Mesenchymal stem cell (in vitro differentiated cells and primary cell): ENCODE results near the gene AKR1C8.
"Not testable (repeated sequence)": the region's sequence is repeated elsewhere in the genome, so short reads cannot be mapped to it uniquely, and the experiment has no call there.

ENCODE experiments used
- DNase-seq: peaks from one replicate; pipeline ENCODE4 v3.0.0-alpha.2; 2013
- H2AFZ ChIP-seq: one replicate; pipeline ENCODE4 v1.6.1; 2013; ENCODE audit warnings: low read depth, mild to moderate bottlenecking, control low read depth, inconsistent platforms, low read length, moderate library complexity
- H2AK5ac ChIP-seq: 2 replicates; pipeline ENCODE4 v1.6.1; 2013; ENCODE audit warnings: low read length, moderate library complexity, mild to moderate bottlenecking, inconsistent platforms; ENCODE audit not compliant: severe bottlenecking
- H2BK120ac ChIP-seq: one replicate; pipeline ENCODE4 v1.6.1; 2013; ENCODE audit warnings: low read depth, mild to moderate bottlenecking, inconsistent platforms, low read length, moderate library complexity
- H2BK12ac ChIP-seq, 2 experiments: one replicate each; pipeline ENCODE4 v1.6.1; 2013; ENCODE audit warnings: inconsistent platforms in 2 of 2, low read length in 2 of 2, mild to moderate bottlenecking in 2 of 2, moderate library complexity in 2 of 2, control low read depth in 1 of 2
- H2BK15ac ChIP-seq: one replicate; pipeline ENCODE4 v1.6.1; 2013; ENCODE audit warnings: mild to moderate bottlenecking, low read depth, inconsistent platforms; ENCODE audit not compliant: poor library complexity, severe bottlenecking
- H2BK5ac ChIP-seq: 2 replicates; pipeline ENCODE4 v1.6.1; 2013; ENCODE audit warnings: low read depth, mild to moderate bottlenecking, low read length, control low read depth, inconsistent platforms; ENCODE audit not compliant: poor library complexity, severe bottlenecking
- H3K14ac ChIP-seq, 2 experiments: one replicate each; pipeline ENCODE4 v1.6.1; 2013; ENCODE audit warnings: inconsistent platforms in 2 of 2, low read length in 2 of 2, control low read depth in 1 of 2, mild to moderate bottlenecking in 1 of 2, moderate library complexity in 1 of 2
- H3K18ac ChIP-seq, 2 experiments: one replicate each; pipeline ENCODE4 v1.6.1; 2013; ENCODE audit warnings: inconsistent platforms in 2 of 2, low read length in 2 of 2, control low read depth in 1 of 2, low read depth in 1 of 2, mild to moderate bottlenecking in 1 of 2
- H3K23ac ChIP-seq, 2 experiments: one replicate each; pipeline ENCODE4 v1.6.1; 2013; ENCODE audit warnings: inconsistent platforms in 2 of 2, low read length in 2 of 2, mild to moderate bottlenecking in 2 of 2, moderate library complexity in 2 of 2, control low read depth in 1 of 2
- H3K27ac ChIP-seq: 2 replicates; pipeline ENCODE4 v1.5.1; 2013; ENCODE audit warnings: mild to moderate bottlenecking, moderate library complexity, low read length, control low read depth, inconsistent platforms; ENCODE audit not compliant: poor library complexity, severe bottlenecking
- H3K27me3 ChIP-seq, 2 experiments: 2 replicates each; pipeline versions ENCODE4 v1.6.1 to v1.7.0; 2013; ENCODE audit warnings: low read length in 2 of 2, mild to moderate bottlenecking in 2 of 2, moderate library complexity in 2 of 2, control low read depth in 1 of 2, inconsistent platforms in 1 of 2; ENCODE audit not compliant: control insufficient read depth in 1 of 2, insufficient read depth in 1 of 2
- H3K36me3 ChIP-seq, 2 experiments: 2 replicates each; pipeline versions ENCODE4 v1.6.1 to v1.7.0; 2013; ENCODE audit warnings: low read length in 2 of 2, control low read depth in 1 of 2, inconsistent platforms in 1 of 2, low read depth in 1 of 2, mild to moderate bottlenecking in 1 of 2; ENCODE audit not compliant: insufficient read depth in 2 of 2, control insufficient read depth in 1 of 2
- H3K4ac ChIP-seq, 2 experiments: one replicate each; pipeline ENCODE4 v1.6.1; 2013; ENCODE audit warnings: inconsistent platforms in 2 of 2, low read length in 2 of 2, mild to moderate bottlenecking in 2 of 2, moderate library complexity in 2 of 2, control low read depth in 1 of 2, low read depth in 1 of 2
- H3K4me1 ChIP-seq: 2 replicates; pipeline ENCODE4 v1.6.1; 2013; ENCODE audit warnings: low read depth, low read length, control low read depth; ENCODE audit not compliant: control insufficient read depth, insufficient read depth
- H3K4me2 ChIP-seq: 2 replicates; pipeline ENCODE4 v1.6.1; 2013; ENCODE audit warnings: low read length, mild to moderate bottlenecking, inconsistent platforms; ENCODE audit not compliant: poor library complexity, severe bottlenecking
- H3K4me3 ChIP-seq, 2 experiments: 2 replicates each; pipeline versions ENCODE4 v1.5.1 to v1.7.0; 2013; ENCODE audit warnings: low read length in 2 of 2, mild to moderate bottlenecking in 2 of 2, control low read depth in 1 of 2, low read depth in 1 of 2; ENCODE audit not compliant: insufficient read depth in 1 of 2
- H3K79me1 ChIP-seq: replicated peaks from 2 replicates; pipeline ENCODE4 v1.6.1; 2013; ENCODE audit warnings: mild to moderate bottlenecking, control low read depth, low read length, inconsistent platforms; ENCODE audit not compliant: poor library complexity, severe bottlenecking
- H3K9ac ChIP-seq: 2 replicates; pipeline ENCODE4 v1.7.0; 2013; ENCODE audit warnings: mild to moderate bottlenecking, low read length, moderate library complexity
- H3K9me3 ChIP-seq: 2 replicates; pipeline ENCODE4 v1.7.0; 2013; ENCODE audit warnings: mild to moderate bottlenecking, low read length; ENCODE audit not compliant: control insufficient read depth
- H4K8ac ChIP-seq: one replicate; pipeline ENCODE4 v1.6.1; 2013; ENCODE audit warnings: inconsistent platforms, mild to moderate bottlenecking, low read length, moderate library complexity
- H4K91ac ChIP-seq: one replicate; pipeline ENCODE4 v1.6.1; 2013; ENCODE audit warnings: mild to moderate bottlenecking, low read length, inconsistent platforms
- WGBS: methylation state at CpG from one replicate; pipeline ENCODE4 v1.1.7; 2013; ENCODE audit warnings: mixed read lengths; 5-methylcytosine and 5-hydroxymethylcytosine counted together

The AKR1C8 gene

DNA sequence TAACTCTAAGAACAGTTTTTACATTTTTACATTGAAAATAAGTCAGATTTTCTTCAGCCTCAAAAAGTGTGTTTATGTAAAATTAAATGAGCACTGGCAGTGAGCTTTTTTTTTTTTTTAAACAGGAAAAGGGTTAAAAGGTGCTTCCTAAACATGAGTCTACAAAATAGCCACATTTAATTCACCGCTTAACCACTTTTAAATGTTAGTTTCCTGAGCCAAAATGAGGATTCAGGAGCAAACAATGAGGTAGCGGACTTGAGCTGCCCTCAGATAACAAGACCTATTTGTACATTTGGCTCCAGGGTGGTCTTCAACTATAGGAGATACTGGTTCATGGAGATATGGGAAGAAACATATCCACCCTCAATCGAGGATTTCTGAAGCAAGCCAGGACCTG lies 67.9 kb downstream of the AKR1C8 start:
- Histone ChIP-seq H2AFZ (no peak overlapping the region), H4K91ac (no peak overlapping the region), H3K9me3 (peaks cover 6% of the 10 kb centered on the region), H3K79me1 (no peaks in the 10 kb centered on the region), H3K4me2 (no peak overlapping the region), H2BK5ac (no peak overlapping the region), H2BK12ac (no peak overlapping the region), H3K27me3 (no peaks in the 10 kb centered on the region), H3K9ac (no peak overlapping the region), H4K8ac (no peak overlapping the region), H3K4me3 (no peak overlapping the region), H3K14ac (no peak overlapping the region), H2BK120ac (no peak overlapping the region), H3K27ac (no peak overlapping the region), H3K36me3 (no peaks in the 10 kb centered on the region), H3K23ac (no peak overlapping the region), H2BK15ac (no peak overlapping the region), H3K4me1 (no peaks in the 10 kb centered on the region), H3K18ac (no peak overlapping the region), H3K4ac (no peak overlapping the region), H2AK5ac (no peak overlapping the region)
- DNase-seq, result no peak
- WGBS, result 78% methylated on average over 3 of the region's 3 CpGs

DNA sequence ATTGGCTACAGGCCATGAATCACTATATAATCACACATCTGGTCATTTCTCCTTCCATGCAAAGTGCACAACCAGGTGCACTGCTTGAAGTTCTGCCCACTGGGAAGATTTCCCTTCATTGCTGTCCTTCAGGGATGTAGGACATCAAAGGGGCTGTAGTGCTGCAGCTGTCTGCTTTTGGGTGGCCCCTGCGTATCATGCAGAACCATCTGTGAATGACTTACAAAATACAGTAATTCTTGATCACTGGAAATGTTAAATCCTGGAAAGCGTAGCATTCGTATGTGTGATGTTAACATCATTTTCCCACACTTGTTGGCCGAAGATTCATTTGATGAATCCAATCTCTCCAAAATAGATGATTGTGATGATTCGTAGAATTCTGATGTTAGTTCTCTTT lies 68.3 kb downstream of the AKR1C8 start:
- no peak overlapping the region for H3K4me3 ChIP-seq
- WGBS, result 79% methylated on average over 3 of the region's 5 CpGs
- H3K79me1 ChIP-seq, result no peaks in the 10 kb centered on the region
- no peak overlapping the region for H4K91ac ChIP-seq
- H3K27ac ChIP-seq, result no peak overlapping the region
- H3K18ac ChIP-seq, result no peak overlapping the region
- no peaks in the 10 kb centered on the region for H3K4me1 ChIP-seq
- no peak overlapping the region for H2BK120ac ChIP-seq
- no peaks in the 10 kb centered on the region for H3K36me3 ChIP-seq
- H3K4ac ChIP-seq, result no peak overlapping the region
- no peak overlapping the region for H3K14ac ChIP-seq
- no peak for DNase-seq
- no peak overlapping the region for H2AK5ac ChIP-seq
- H2BK15ac ChIP-seq, result no peak overlapping the region
- H3K23ac ChIP-seq, result no peak overlapping the region
- H3K27me3 ChIP-seq, result no peaks in the 10 kb centered on the region
- H3K4me2 ChIP-seq, result no peak overlapping the region
- H4K8ac ChIP-seq, result no peak overlapping the region
- no peak overlapping the region for H2BK12ac ChIP-seq
- H3K9ac ChIP-seq, result no peak overlapping the region
- H2BK5ac ChIP-seq, result no peak overlapping the region
- no peak overlapping the region for H2AFZ ChIP-seq
- H3K9me3 ChIP-seq, result peaks cover 6% of the 10 kb centered on the region

DNA sequence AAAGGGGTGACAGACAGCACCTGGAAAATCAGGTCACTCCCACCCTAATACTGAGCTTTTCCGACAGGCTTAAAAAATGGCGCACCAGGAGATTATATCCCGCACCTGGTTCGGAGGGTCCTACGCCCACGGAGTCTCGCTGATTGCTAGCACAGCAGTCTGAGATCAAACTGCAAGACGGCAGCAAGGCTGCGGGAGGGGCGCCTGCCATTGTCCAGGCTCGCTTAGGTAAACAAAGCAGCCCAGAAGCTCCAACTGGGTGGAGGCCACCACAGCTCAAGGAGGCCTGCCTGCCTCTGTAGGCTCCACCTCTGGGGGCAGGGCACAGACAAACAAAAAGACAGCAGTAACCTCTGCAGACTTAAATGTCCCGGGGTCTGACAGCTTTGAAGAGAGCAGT lies 75.1 kb downstream of the AKR1C8 start:
- not testable (repeated sequence) for DNase-seq, H3K4me2 ChIP-seq, H3K14ac ChIP-seq, H3K79me1 ChIP-seq, H2AK5ac ChIP-seq, H3K23ac ChIP-seq, H3K4me3 ChIP-seq, H4K8ac ChIP-seq, H3K27me3 ChIP-seq, H2BK5ac ChIP-seq, H2AFZ ChIP-seq, H2BK12ac ChIP-seq, H2BK15ac ChIP-seq, H3K18ac ChIP-seq, H3K4me1 ChIP-seq, H3K9ac ChIP-seq, H2BK120ac ChIP-seq, H3K27ac ChIP-seq, H3K9me3 ChIP-seq, H4K91ac ChIP-seq, H3K4ac ChIP-seq
- 95% methylated on average over 12 of the region's 12 CpGs for WGBS
- peaks cover 11 to 43% of the 10 kb centered on the region in 2 experiments for H3K36me3 ChIP-seq

DNA sequence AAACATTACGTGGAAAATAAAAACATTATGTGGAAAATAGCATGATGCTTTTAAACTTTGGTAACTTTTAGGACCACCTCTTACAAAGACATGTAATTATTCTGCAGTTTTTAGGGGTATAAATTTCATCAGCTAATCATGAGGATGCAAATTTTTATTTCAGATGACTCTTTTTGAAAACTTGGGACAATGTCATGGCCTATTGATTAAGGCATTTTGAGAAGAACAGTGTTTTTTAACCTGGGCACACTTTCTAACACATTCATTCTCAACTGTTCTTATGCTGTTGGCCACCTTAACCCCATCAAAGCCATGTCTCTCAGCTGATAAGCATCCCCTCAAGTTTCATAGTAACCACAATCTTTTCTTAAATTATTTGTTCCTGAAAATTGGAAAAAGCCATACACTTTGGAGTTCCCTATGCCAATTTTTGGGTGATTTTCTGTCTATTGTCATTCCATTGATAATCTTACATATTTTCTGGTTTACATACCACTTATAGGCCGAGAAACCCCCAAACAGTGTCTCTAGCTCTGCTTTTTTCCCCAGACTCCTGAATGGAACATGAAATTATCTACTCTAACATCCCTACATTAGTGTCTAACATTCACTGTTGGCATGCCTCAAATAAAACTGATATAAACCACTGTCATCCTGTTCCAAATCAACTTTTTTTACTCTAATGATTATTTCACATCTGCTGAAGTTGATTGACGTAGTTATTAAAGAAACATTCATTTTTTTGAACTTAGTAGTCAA lies 76.1 kb downstream of the AKR1C8 start:
- WGBS, result 0% methylated on average over 1 of the region's 3 CpGs
- no peak for DNase-seq
- Histone ChIP-seq H3K27me3 (no peaks in the 10 kb centered on the region), H2BK15ac (no peak overlapping the region), H3K4me3 (no peak overlapping the region), H3K27ac (no peak overlapping the region), H4K91ac (no peak overlapping the region), H3K4me1 (no peaks in the 10 kb centered on the region), H2BK12ac (no peak overlapping the region), H3K4me2 (no peak overlapping the region), H3K4ac (no peak overlapping the region), H3K9ac (no peak overlapping the region), H3K18ac (no peak overlapping the region), H2AK5ac (no peak overlapping the region), H2AFZ (no peak overlapping the region), H3K36me3 (peaks cover 11 to 53% of the 10 kb centered on the region in 2 experiments), H2BK120ac (no peak overlapping the region), H3K9me3 (no peaks in the 10 kb centered on the region), H4K8ac (no peak overlapping the region), H3K79me1 (no peaks in the 10 kb centered on the region), H3K23ac (no peak overlapping the region), H2BK5ac (no peak overlapping the region), H3K14ac (no peak overlapping the region)
